ENCODE measurements around the gene GCHFR. TPM values are rescaled to one million over a fixed set of nuclear protein-coding genes. Genes with fewer than 3 reads are reported as not detected.

Gene GCHFR
- total RNA-seq, 1 experiment from 2014 or later = 8.2 TPM

DNA sequence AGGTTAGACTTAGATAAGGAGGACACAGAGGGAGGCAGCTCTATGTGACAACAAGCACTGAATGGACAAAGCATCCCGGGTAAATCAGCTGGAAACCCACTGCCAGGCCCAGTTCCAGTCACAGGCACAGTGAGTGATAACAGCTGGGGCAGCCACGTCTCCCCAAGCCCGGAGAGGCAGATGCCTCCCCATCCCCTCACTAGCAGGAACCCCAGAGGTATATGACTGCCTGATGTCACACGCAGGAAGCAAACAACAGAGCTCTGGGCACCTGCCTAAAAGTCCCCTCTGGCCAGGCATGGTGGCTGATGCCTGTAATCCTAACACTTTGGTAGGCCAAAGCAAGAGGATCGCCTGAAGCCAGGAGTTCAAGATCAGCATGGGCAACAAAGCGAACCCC is 24.1 kb downstream of the GCHFR start:
- H3K4me3 Mint-ChIP-seq (ENCODE audit: unreplicated experiment) = no peak overlapping the region

GRCh38 chr15:40789119-40789518 is 25.3 kb downstream of the GCHFR start:
- H3K9me3 Mint-ChIP-seq (ENCODE audit: unreplicated experiment) = no peaks in the 10 kb centered on the region
- TF ChIP-seq, protein P1, sequence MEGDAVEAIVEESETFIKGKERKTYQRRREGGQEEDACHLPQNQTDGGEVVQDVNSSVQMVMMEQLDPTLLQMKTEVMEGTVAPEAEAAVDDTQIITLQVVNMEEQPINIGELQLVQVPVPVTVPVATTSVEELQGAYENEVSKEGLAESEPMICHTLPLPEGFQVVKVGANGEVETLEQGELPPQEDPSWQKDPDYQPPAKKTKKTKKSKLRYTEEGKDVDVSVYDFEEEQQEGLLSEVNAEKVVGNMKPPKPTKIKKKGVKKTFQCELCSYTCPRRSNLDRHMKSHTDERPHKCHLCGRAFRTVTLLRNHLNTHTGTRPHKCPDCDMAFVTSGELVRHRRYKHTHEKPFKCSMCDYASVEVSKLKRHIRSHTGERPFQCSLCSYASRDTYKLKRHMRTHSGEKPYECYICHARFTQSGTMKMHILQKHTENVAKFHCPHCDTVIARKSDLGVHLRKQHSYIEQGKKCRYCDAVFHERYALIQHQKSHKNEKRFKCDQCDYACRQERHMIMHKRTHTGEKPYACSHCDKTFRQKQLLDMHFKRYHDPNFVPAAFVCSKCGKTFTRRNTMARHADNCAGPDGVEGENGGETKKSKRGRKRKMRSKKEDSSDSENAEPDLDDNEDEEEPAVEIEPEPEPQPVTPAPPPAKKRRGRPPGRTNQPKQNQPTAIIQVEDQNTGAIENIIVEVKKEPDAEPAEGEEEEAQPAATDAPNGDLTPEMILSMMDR (IDR thresholded peaks at IDR 0.05; ENCODE audit: unreplicated experiment) = no peak
- intact Hi-C loops (cut with micrococcal nuclease) = no loop called here
- POLR2A ChIA-PET = interaction anchor here (2.2 kb wide), 1 partner anchor 94 kb away, joined by 5 read pairs; the partner anchor contains the start of gene RAD51
- CTCF ChIA-PET = interaction anchor here (0.7 to 1.2 kb wide), 2 partner anchors 44 to 105 kb away, joined by 3 read pairs; partner anchors contain the start of gene VPS18
- H3K27ac Mint-ChIP-seq (ENCODE audit: low read depth, unreplicated experiment) = no peak overlapping the region
- H3K4me3 Mint-ChIP-seq (ENCODE audit: unreplicated experiment) = no peak overlapping the region
- peaks cover 43% of the 10 kb centered on the region for H3K4me1 Mint-ChIP-seq (ENCODE audit: insufficient read depth, unreplicated experiment)
- DNase-seq (ENCODE audit: unreplicated experiment) = no peak
- BruUV-seq (replicated peaks) = no TSS peak
- peaks cover 17% of the 10 kb centered on the region for H3K36me3 Mint-ChIP-seq (ENCODE audit: insufficient read depth, unreplicated experiment)
- H3K27me3 Mint-ChIP-seq (ENCODE audit: insufficient read depth, unreplicated experiment) = no peaks in the 10 kb centered on the region

More for the DNA sequence above, 24.1 kb downstream of the GCHFR start:
- Mint-ChIP-seq H3K36me3 (ENCODE audit: insufficient read depth, unreplicated experiment) (peaks cover 13% of the 10 kb centered on the region), H3K27ac (ENCODE audit: low read depth, unreplicated experiment) (peak overlapping the region; percentile 63), H3K9me3 (ENCODE audit: unreplicated experiment) (no peaks in the 10 kb centered on the region), H3K4me1 (ENCODE audit: insufficient read depth, unreplicated experiment) (peaks cover 34% of the 10 kb centered on the region), H3K27me3 (ENCODE audit: insufficient read depth, unreplicated experiment) (no peaks in the 10 kb centered on the region)
- intact Hi-C loops (cut with micrococcal nuclease) = no loop called here
- TF ChIP-seq, protein P1 (IDR thresholded peaks at IDR 0.05; ENCODE audit: unreplicated experiment) = no peak
- no TSS peak for BruUV-seq (replicated peaks)
- POLR2A ChIA-PET = interaction anchor here (0.8 to 2.2 kb wide), 7 partner anchors 8 to 106 kb away, joined by 3 to 8 read pairs (median 5); partner anchors contain the start of genes C15orf62, RAD51 and VPS18
- DNase-seq (ENCODE audit: unreplicated experiment) = no peak
- CTCF ChIA-PET = interaction anchor here (0.6 to 1.2 kb wide), 5 partner anchors 18 to 199 kb away, joined by 3 read pairs; partner anchors contain the start of genes C15orf62 and VPS18

- POLR2A ChIA-PET = interaction anchor here (0.6 to 2.3 kb wide), 4 partner anchors 17 to 467 kb away, joined by 3 to 7 read pairs (median 3); partner anchors contain the start of gene C15orf62
- Mint-ChIP-seq H3K4me1 (ENCODE audit: insufficient read depth, unreplicated experiment) (peaks cover 43% of the 10 kb centered on the region), H3K36me3 (ENCODE audit: insufficient read depth, unreplicated experiment) (peaks cover 17% of the 10 kb centered on the region), H3K4me3 (ENCODE audit: unreplicated experiment) (no peak overlapping the region), H3K27ac (ENCODE audit: low read depth, unreplicated experiment) (no peak overlapping the region), H3K27me3 (ENCODE audit: insufficient read depth, unreplicated experiment) (no peaks in the 10 kb centered on the region), H3K9me3 (ENCODE audit: unreplicated experiment) (no peaks in the 10 kb centered on the region)
- CTCF ChIA-PET = no interaction called here
- intact Hi-C loops (cut with micrococcal nuclease) = no loop called here
- no peak for DNase-seq (ENCODE audit: unreplicated experiment)
- BruUV-seq (replicated peaks) = no TSS peak
- TF ChIP-seq, protein P1 (IDR thresholded peaks at IDR 0.05; ENCODE audit: unreplicated experiment) = no peak
Measured at GRCh38 chr15:40789999-40790398, 26.1 kb downstream of the GCHFR start.

- Mint-ChIP-seq H3K36me3 (ENCODE audit: insufficient read depth, unreplicated experiment) (peaks cover 15% of the 10 kb centered on the region), H3K27me3 (ENCODE audit: insufficient read depth, unreplicated experiment) (no peaks in the 10 kb centered on the region), H3K9me3 (ENCODE audit: unreplicated experiment) (no peaks in the 10 kb centered on the region), H3K27ac (ENCODE audit: low read depth, unreplicated experiment) (no peak overlapping the region), H3K4me1 (ENCODE audit: insufficient read depth, unreplicated experiment) (peaks cover 45% of the 10 kb centered on the region), H3K4me3 (ENCODE audit: unreplicated experiment) (no peak overlapping the region)
- BruUV-seq (replicated peaks) = no TSS peak
- ChIA-PET CTCF (interaction anchor here (0.6 to 4.1 kb wide), 2 partner anchors 8 to 58 kb away, joined by 3 to 18 read pairs; no protein-coding TSS in a partner anchor), POLR2A (interaction anchor here (0.7 to 2.3 kb wide), 5 partner anchors 14 to 54 kb away, joined by 3 to 7 read pairs (median 3); partner anchors contain the start of genes C15orf62 and PPP1R14D)
- DNase-seq (ENCODE audit: unreplicated experiment) = peak; percentile 51
- intact Hi-C loops (cut with micrococcal nuclease) = no loop called here
- TF ChIP-seq, protein P1 (IDR thresholded peaks at IDR 0.05; ENCODE audit: unreplicated experiment) = no peak
Measured at GRCh38 chr15:40790718-40791117, 26.9 kb downstream of the GCHFR start.

Measured in MCF 10A (cell line).